Measurements from ENCODE around the gene UBAP1L. TPM values are rescaled to one million over a fixed set of nuclear protein-coding genes. Genes with fewer than 3 reads are reported as not detected.
"Not testable (repeated sequence)": the region's sequence is repeated elsewhere in the genome, so short reads cannot be mapped to it uniquely, and the experiment has no call there.

Gene UBAP1L
- total and polyA plus RNA-seq, 2 donors (not counting 3 experiments of a cell fraction or from before 2014, with no cell fraction given), result 1.9 to 5.0 TPM

- ChIA-PET CTCF (interaction anchor here (1.0 to 6.0 kb wide), 9 partner anchors 9 to 349 kb away, joined by 3 to 89 read pairs (median 14); partner anchors contain the start of gene RASL12), POLR2A (no interaction called here)
- no peak for DNase-seq (ENCODE audit: low read depth, low spot score)
- intact Hi-C loops (cut with micrococcal nuclease), result no loop called here
- Histone ChIP-seq H3K9ac (replicated peaks; ENCODE audit: extremely low read depth, insufficient read depth, low read length) (no peak within 1 kb of the TSS), H3K4me2 (ENCODE audit: insufficient read depth, low read length) (no peak within 1 kb of the TSS), H3K27ac (ENCODE audit: insufficient read depth, low read depth, low read length) (no peak within 1 kb of the TSS), H2AFZ (ENCODE audit: low read depth, low read length) (no peak within 1 kb of the TSS), H3K79me2 (ENCODE audit: control insufficient read depth, insufficient read depth, low read length) (no peaks in the 10 kb centered on the region), H4K20me1 (replicated peaks; ENCODE audit: control insufficient read depth, extremely low read depth, insufficient read depth, low read length) (no peaks in the 10 kb centered on the region), H3K36me3 (ENCODE audit: control insufficient read depth in 2 of 2, extremely low read depth in 1 of 2, insufficient read depth in 2 of 2, low read length in 2 of 2) (no peaks in the 10 kb centered on the region), H3K9me1 (replicated peaks; ENCODE audit: control insufficient read depth, extremely low read depth, insufficient read depth, low read length) (no peaks in the 10 kb centered on the region), H3K27me3 (ENCODE audit: control insufficient read depth in 2 of 2, insufficient read depth in 2 of 2, low read length in 2 of 2) (peaks cover 24 to 25% of the 10 kb centered on the region in 2 experiments), H3K4me1 (ENCODE audit: control insufficient read depth, extremely low read depth, insufficient read depth, low read length) (no peaks in the 10 kb centered on the region), H3K9me3 (replicated peaks; ENCODE audit: control insufficient read depth, insufficient read depth, low read length) (no peaks in the 10 kb centered on the region), H3K4me3 (replicated peaks in 1 of 3; ENCODE audit: insufficient read depth in 1 of 3, low read depth in 1 of 3, low read length in 3 of 3) (no peak within 1 kb of the TSS)
- no TSS peak for BruUV-seq (replicated peaks)
- FAIRE-seq, result no peak
- dilution Hi-C loops (cut with MboI; ENCODE audit: extremely low pct_ligation_motif_present, low sequenced_read_pairs), result no loop called here
- no peak for TF ChIP-seq EZH2 (IDR thresholded peaks at IDR 0.05; ENCODE audit: borderline replicate concordance, low read depth, low read length, severe bottlenecking)
- TF ChIP-seq, protein P1, sequence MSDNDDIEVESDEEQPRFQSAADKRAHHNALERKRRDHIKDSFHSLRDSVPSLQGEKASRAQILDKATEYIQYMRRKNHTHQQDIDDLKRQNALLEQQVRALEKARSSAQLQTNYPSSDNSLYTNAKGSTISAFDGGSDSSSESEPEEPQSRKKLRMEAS (IDR thresholded peaks at IDR 0.05; ENCODE audit: insufficient read depth, insufficient read length), result no peak
- TF ChIP-seq JUN (IDR thresholded peaks at IDR 0.05; ENCODE audit: borderline replicate concordance, insufficient read depth, insufficient read length, low read depth), result no peak
- TF ChIP-seq POLR2A (IDR thresholded peaks at IDR 0.05; ENCODE audit: low read depth, low read length), result no peak
- TF ChIP-seq FOS (IDR thresholded peaks at IDR 0.05; ENCODE audit: borderline replicate concordance, insufficient read depth, low read length), result no peak
- no peak for TF ChIP-seq MYC (IDR thresholded peaks at IDR 0.05; ENCODE audit: low read depth, low read length)
- TF ChIP-seq GATA2 (IDR thresholded peaks at IDR 0.05; ENCODE audit: insufficient read depth, insufficient read length, low read depth, low read length), result no peak
- TF ChIP-seq POLR2AphosphoS5 (IDR thresholded peaks at IDR 0.05; ENCODE audit: insufficient read depth, low read depth, low read length), result no peak
- TF ChIP-seq CTCF (IDR thresholded peaks at IDR 0.05; ENCODE audit: extremely low read depth in 1 of 2, insufficient read depth in 1 of 2, low read depth in 1 of 2, low read length in 2 of 2), result no peak
These were observed 38.3 kb downstream of the UBAP1L start, which contains the start of gene KBTBD13 for GRCh38 chr15:65076486-65077290. Gene KBTBD13, plus strand, starts transcription at chr15:65076746. Its CDS starts 70 bp downstream, at chr15:65076816.

DNA sequence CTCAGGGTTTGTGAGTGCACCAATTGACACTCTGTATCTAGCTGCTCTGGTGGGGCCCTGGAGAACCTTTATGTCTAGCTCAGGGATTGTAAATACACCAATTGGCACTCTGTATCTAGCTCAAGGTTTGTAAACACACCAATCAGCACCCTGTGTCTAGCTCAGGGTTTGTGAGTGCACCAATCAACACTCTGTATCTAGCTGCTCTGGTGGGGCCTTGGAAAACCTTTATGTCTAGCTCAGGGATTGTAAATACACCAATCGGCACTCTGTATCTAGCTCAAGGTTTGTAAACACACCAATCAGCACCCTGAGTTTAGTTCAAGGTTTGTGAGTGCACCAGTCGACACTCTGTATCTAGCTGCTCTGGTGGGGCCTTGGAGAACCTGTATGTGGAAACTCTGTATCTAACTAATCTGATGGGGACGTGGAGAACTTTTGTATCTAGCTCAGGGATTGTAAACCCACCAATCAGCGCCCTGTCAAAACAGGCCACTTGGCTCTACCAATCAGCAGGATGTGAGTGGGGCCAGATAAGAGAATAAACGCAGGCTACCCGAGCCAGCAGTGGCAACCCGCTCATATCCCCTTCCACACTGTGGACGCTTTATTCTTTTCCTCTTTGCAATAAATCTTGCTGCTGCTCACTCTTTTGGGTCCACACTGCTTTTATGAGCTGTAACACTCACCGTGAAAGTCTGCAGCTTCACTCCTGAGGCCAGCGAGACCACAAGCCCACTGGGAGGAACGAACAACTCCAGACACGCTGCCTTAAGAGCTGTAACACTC, 39.2 kb downstream of the UBAP1L start:
- H3K79me2 ChIP-seq (ENCODE audit: control insufficient read depth, insufficient read depth, low read length); H3K9me1 ChIP-seq (replicated peaks; ENCODE audit: control insufficient read depth, extremely low read depth, insufficient read depth, low read length); H3K4me2 ChIP-seq (ENCODE audit: insufficient read depth, low read length); intact Hi-C loops (cut with micrococcal nuclease); H2AFZ ChIP-seq (ENCODE audit: low read depth, low read length); POLR2A ChIA-PET; BruUV-seq (replicated peaks); H3K4me1 ChIP-seq (ENCODE audit: control insufficient read depth, extremely low read depth, insufficient read depth, low read length); H3K36me3 ChIP-seq (ENCODE audit: control insufficient read depth in 2 of 2, extremely low read depth in 1 of 2, insufficient read depth in 2 of 2, low read length in 2 of 2); H4K20me1 ChIP-seq (replicated peaks; ENCODE audit: control insufficient read depth, extremely low read depth, insufficient read depth, low read length); H3K9ac ChIP-seq (replicated peaks; ENCODE audit: extremely low read depth, insufficient read depth, low read length); dilution Hi-C loops (cut with MboI; ENCODE audit: extremely low pct_ligation_motif_present, low sequenced_read_pairs); DNase-seq (ENCODE audit: low read depth, low spot score); H3K27ac ChIP-seq (ENCODE audit: insufficient read depth, low read depth, low read length); FAIRE-seq; H3K9me3 ChIP-seq (replicated peaks; ENCODE audit: control insufficient read depth, insufficient read depth, low read length); H3K4me3 ChIP-seq (replicated peaks in 1 of 3; ENCODE audit: insufficient read depth in 1 of 3, low read depth in 1 of 3, low read length in 3 of 3): not testable (repeated sequence)
- CTCF ChIA-PET, result interaction anchor here (1.1 to 6.0 kb wide), 8 partner anchors 8 to 348 kb away, joined by 3 to 89 read pairs (median 19); partner anchors contain the start of gene RASL12
- peaks cover 18 to 20% of the 10 kb centered on the region in 2 experiments for H3K27me3 ChIP-seq (ENCODE audit: control insufficient read depth in 2 of 2, insufficient read depth in 2 of 2, low read length in 2 of 2)
